ENCODE measurements around the gene PSAPL1.

Gene PSAPL1, protein sequence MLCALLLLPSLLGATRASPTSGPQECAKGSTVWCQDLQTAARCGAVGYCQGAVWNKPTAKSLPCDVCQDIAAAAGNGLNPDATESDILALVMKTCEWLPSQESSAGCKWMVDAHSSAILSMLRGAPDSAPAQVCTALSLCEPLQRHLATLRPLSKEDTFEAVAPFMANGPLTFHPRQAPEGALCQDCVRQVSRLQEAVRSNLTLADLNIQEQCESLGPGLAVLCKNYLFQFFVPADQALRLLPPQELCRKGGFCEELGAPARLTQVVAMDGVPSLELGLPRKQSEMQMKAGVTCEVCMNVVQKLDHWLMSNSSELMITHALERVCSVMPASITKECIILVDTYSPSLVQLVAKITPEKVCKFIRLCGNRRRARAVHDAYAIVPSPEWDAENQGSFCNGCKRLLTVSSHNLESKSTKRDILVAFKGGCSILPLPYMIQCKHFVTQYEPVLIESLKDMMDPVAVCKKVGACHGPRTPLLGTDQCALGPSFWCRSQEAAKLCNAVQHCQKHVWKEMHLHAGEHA

DNA sequence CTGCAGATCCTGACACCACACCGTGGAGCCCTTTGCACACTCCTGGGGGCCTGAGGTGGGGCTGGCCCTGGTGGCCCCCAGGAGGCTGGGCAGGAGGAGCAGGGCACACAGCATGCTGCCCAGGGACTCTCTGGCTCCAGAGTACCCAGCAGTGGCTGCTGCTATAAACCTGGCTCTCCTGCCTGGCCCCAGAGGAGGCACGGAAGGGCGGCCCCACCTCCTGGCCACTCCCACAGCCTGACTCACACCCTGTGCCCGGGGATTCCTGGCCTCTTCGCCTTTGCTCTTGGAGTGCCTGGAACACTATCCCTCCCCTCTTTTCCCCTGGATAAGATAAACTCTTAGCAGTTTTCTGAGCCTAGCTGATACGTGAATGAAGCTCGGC lies at the start of gene PSAPL1:
Gene PSAPL1, minus strand, starts transcription at position 165 of the 385 bp plus-strand sequence. Its CDS starts 51 bp downstream, at position 114.
- H3K4me1 Mint-ChIP-seq (ENCODE audit: low read depth) = no peaks in the 10 kb centered on the region
- H3K4me3 Mint-ChIP-seq = no peak within 1 kb of the TSS
- H3K9me3 Mint-ChIP-seq = no peaks in the 10 kb centered on the region
- no peaks in the 10 kb centered on the region for H3K27me3 Mint-ChIP-seq
- H3K27ac Mint-ChIP-seq = no peak within 1 kb of the TSS
- no peaks in the 10 kb centered on the region for H3K36me3 Mint-ChIP-seq (ENCODE audit: low read depth)

DNA sequence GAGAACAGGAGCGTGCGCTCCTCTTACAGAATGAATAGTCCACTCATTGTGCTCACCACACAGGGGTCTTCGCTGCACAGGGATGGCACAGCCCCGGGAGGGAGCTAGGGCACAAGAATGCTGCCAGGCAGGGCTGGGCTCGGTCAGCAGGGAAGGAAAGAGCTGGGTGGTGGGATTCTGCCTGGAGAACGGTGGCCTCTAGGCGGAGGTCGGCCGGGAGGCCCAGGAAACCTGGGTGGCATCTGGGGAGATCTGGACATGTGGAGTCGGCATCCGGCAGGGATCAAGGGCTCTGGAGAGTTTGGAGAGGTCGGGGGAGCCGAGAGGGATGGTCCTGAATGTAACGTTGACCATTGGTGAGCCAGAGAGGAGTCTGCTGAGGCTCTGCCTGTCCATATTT lies 46.5 kb upstream of the PSAPL1 start:
- Mint-ChIP-seq H3K36me3 (ENCODE audit: low read depth) (no peaks in the 10 kb centered on the region), H3K9me3 (no peaks in the 10 kb centered on the region)

DNA sequence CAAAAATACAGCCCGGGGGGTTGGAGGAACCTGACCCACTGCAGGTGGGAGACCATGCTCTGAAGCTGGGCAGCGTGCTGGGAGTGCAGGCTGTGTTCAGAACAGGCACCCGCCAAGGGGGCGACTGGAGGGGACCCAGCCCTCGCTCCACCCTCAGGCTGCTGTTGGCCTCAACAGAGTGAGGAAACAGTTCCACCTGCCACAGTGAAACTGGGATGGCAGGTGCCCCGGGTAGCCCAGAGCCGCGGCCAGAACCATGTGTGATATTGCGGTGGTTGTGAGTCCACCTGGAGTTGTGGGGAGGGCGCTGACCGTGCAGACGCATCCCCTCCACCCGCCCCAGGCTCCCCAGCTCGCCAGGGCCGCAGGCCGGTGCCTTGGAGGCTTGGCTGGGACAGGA lies 45.7 kb upstream of the PSAPL1 start:
- no peaks in the 10 kb centered on the region for H3K9me3 Mint-ChIP-seq
- no peaks in the 10 kb centered on the region for H3K27me3 Mint-ChIP-seq
- no peak overlapping the region for H3K4me3 Mint-ChIP-seq
- no peaks in the 10 kb centered on the region for H3K36me3 Mint-ChIP-seq (ENCODE audit: low read depth)
- no peaks in the 10 kb centered on the region for H3K4me1 Mint-ChIP-seq (ENCODE audit: low read depth)
- no peak overlapping the region for H3K27ac Mint-ChIP-seq

More for the DNA sequence above, 46.5 kb upstream of the PSAPL1 start:
- H3K27me3 Mint-ChIP-seq = no peaks in the 10 kb centered on the region
- no peaks in the 10 kb centered on the region for H3K4me1 Mint-ChIP-seq (ENCODE audit: low read depth)
- no peak overlapping the region for H3K4me3 Mint-ChIP-seq
- no peak overlapping the region for H3K27ac Mint-ChIP-seq

DNA sequence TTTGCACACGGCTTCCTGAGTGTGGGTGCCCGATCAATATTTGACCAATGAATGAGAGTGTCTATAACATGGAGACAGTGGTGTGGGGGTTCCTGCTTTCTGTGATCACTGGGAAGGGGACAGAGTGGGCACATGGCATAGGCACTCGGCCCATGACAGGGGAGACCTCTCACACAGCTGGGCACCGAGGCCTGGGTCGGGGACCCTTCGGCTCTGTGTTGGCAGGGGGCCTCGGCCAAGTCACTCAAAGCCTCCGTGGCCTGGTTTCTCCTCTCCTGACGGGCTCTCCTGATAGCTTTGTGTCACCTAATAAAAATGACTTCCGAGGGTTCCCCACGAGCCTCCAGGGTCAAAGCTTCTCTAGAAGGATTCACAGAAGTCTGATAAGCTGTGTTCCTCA lies 43.9 kb upstream of the PSAPL1 start:
- no peaks in the 10 kb centered on the region for H3K9me3 Mint-ChIP-seq
- no peak overlapping the region for H3K27ac Mint-ChIP-seq

DNA sequence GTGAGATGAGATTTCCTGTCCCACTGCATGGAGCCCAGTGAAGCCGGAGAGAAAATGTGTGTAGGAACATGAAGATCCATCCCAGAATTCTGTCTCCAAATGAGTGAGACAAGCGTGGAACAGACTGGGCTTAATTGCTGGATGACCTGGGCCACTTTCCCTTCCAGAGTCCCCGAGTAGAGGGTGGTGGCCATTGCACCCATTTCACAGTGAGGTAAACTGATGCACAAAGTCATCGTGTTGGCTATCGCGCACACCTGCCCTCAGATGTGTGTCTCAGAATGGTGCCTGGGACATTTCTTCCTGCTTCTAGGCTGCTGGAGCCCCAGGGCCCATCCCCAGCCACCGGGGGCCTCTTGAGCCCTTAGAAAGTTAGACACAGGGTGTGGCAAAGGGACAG lies 43.0 kb upstream of the PSAPL1 start:
- H3K27ac Mint-ChIP-seq = no peak overlapping the region
- no peaks in the 10 kb centered on the region for H3K36me3 Mint-ChIP-seq (ENCODE audit: low read depth)
- peaks cover 7% of the 10 kb centered on the region for H3K27me3 Mint-ChIP-seq

More for the DNA sequence above, 43.9 kb upstream of the PSAPL1 start:
- H3K27me3 Mint-ChIP-seq = no peaks in the 10 kb centered on the region
- H3K4me3 Mint-ChIP-seq = no peak overlapping the region
- H3K4me1 Mint-ChIP-seq (ENCODE audit: low read depth) = no peaks in the 10 kb centered on the region
- H3K36me3 Mint-ChIP-seq (ENCODE audit: low read depth) = no peaks in the 10 kb centered on the region

DNA sequence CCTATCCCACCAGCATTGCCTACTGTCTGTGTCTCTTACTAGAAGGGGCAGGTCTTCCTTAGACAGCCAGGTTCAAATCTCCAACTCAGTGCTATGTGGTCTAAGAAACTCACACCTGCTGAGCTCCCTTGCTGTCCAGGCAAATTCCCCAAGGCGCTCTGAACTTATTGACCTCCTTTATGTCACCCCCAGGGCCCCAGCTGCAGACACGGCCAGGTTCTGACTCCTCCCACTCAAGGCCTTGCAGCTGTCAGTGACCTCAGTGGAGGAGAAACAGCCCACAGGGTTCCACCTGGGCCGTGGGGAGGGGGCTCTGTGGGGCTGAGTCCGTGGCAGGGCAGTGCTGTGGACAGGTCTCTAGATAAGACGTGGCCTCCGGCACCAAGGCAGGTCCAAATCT lies 42.1 kb upstream of the PSAPL1 start:
- H3K27ac Mint-ChIP-seq = no peak overlapping the region
- H3K9me3 Mint-ChIP-seq = no peaks in the 10 kb centered on the region
- no peaks in the 10 kb centered on the region for H3K36me3 Mint-ChIP-seq (ENCODE audit: low read depth)
- no peaks in the 10 kb centered on the region for H3K4me1 Mint-ChIP-seq (ENCODE audit: low read depth)
- H3K27me3 Mint-ChIP-seq = peaks cover 13% of the 10 kb centered on the region
- H3K4me3 Mint-ChIP-seq = no peak overlapping the region

More for the DNA sequence above, 43.0 kb upstream of the PSAPL1 start:
- Mint-ChIP-seq H3K9me3 (no peaks in the 10 kb centered on the region), H3K4me3 (no peak overlapping the region), H3K4me1 (ENCODE audit: low read depth) (no peaks in the 10 kb centered on the region)

DNA sequence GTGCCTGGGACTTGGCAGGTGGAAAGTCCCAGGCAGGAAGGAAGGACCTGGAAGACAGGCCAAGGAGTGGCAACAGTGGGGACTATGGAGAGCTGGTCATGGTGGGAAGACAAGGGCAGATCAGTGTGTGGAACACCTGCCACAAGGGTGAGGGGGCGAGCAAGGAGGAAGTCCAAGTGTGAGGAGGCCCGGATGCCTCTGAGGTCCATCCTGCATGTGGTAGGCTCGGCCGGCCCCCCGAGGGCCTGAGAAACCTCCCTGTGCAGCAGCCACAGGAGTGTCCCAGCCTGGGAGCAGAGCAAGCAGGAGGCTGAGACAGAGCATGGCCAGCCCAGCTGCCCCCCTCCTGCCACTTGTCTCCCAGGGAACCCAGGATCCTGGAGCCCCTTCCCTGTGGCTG lies 40.5 kb upstream of the PSAPL1 start:
- no peaks in the 10 kb centered on the region for H3K9me3 Mint-ChIP-seq
- peaks cover 19% of the 10 kb centered on the region for H3K27me3 Mint-ChIP-seq
- H3K36me3 Mint-ChIP-seq (ENCODE audit: low read depth) = no peaks in the 10 kb centered on the region
- H3K4me3 Mint-ChIP-seq = no peak overlapping the region
- no peaks in the 10 kb centered on the region for H3K4me1 Mint-ChIP-seq (ENCODE audit: low read depth)
- no peak overlapping the region for H3K27ac Mint-ChIP-seq

DNA sequence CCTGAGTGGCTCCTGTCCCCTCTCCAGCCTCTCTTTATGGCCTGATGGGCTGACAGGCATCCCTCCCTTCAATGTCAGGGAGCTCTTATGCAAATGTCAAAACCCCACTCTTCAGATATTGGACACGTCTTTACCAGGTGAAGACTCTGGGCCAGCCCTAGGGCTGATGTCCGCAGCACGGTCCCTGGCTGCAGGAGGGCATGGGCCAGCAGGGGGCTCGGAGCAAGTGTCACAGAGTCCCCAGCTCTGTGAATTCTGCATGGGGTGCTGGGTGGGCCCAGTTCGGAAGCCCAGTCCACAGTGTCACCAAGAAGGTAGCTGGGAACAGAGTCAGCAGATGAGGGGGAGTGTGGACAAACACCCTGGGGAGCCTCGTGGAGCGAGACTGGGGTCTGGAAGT lies 39.6 kb upstream of the PSAPL1 start:
- Mint-ChIP-seq H3K27ac (no peak overlapping the region), H3K9me3 (no peaks in the 10 kb centered on the region), H3K4me3 (no peak overlapping the region), H3K4me1 (ENCODE audit: low read depth) (no peaks in the 10 kb centered on the region), H3K27me3 (peaks cover 19% of the 10 kb centered on the region), H3K36me3 (ENCODE audit: low read depth) (no peaks in the 10 kb centered on the region)

DNA sequence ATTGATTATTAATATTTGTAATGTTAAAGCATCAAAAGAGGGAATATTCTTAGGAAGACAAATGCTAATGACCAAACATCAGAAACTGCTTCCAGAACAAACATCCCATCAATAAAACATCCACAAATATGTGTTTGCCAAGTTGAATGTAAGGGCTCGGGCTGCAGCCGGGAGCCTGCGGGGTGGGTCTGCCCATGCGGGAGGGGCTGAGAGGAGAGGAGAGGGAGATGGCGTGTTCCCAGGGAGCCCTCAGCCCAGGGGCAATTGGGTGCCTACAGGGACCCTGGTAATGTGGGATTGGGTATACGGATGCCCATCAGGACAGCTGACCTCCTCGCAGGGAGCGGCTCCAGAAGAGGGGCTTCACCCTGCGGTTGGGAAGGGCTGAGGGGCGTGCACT lies 38.4 kb upstream of the PSAPL1 start:
- Mint-ChIP-seq H3K27me3 (peaks cover 19% of the 10 kb centered on the region), H3K4me1 (ENCODE audit: low read depth) (no peaks in the 10 kb centered on the region), H3K36me3 (ENCODE audit: low read depth) (no peaks in the 10 kb centered on the region), H3K27ac (no peak overlapping the region), H3K9me3 (no peaks in the 10 kb centered on the region), H3K4me3 (no peak overlapping the region)

DNA sequence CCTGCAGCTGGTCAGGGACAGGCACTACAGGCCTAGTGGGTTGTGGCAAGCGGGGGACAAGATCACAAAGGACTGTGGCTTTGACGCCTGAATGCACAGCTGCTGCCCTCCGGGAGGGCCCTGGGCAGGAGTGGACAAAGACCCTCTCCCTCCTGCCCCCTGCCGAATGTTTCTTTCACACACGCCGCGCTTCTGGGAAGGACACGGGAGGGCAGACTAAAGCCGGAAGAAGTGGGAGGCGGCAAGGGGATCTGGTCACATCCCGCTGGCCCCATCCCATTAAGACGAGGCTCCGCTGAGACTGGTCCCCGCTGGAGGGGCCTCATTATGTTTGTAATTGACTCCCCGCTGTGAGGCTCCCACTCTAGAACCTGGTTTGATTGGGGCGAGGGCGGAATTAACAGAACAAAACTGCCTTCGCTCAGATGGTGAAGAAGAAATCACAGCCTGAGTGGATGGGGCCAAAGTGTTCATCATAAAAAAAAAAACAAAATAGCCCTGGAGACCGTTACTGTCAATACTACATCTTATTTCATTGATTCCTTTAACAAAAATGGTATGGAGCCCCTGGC lies 37.8 kb upstream of the PSAPL1 start:
- Mint-ChIP-seq H3K27me3 (peaks cover 19% of the 10 kb centered on the region), H3K9me3 (no peaks in the 10 kb centered on the region)

DNA sequence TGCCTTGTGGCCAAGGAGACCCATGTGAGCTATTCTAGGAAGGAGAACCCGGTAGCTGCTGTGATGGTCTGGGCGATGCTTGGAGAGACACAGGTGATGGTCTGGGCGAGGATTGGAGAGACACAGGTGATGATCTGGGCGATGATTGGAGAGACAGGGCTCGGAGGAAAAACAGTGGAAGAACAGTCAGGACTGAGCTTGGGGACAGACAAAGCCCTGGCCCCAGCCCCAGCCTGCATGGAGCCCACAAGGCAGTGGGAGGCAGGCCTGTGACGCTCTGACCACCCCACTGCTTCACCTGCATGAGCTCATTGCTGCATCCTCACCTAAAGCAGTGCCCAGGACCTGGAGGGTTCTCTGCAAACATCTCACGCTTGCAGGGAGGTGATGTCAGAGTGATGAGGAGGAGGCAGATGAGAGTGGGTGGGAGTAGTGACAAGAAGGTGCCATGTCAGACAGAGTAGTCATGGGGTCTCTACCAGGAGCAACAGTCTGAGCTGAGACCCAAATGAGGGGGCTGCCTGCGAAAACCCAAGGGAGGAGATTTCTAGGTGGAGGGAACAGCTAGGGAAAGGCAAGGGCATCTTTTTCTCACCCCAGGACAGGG lies 35.9 kb upstream of the PSAPL1 start:
- no peaks in the 10 kb centered on the region for H3K36me3 Mint-ChIP-seq (ENCODE audit: low read depth)
- H3K4me3 Mint-ChIP-seq = no peak overlapping the region
- H3K27me3 Mint-ChIP-seq = peaks cover 19% of the 10 kb centered on the region
- no peaks in the 10 kb centered on the region for H3K4me1 Mint-ChIP-seq (ENCODE audit: low read depth)
- no peak overlapping the region for H3K27ac Mint-ChIP-seq
- H3K9me3 Mint-ChIP-seq = no peaks in the 10 kb centered on the region

More for the DNA sequence above, 37.8 kb upstream of the PSAPL1 start:
- Mint-ChIP-seq H3K27ac (no peak overlapping the region), H3K36me3 (ENCODE audit: low read depth) (no peaks in the 10 kb centered on the region), H3K4me3 (no peak overlapping the region), H3K4me1 (ENCODE audit: low read depth) (no peaks in the 10 kb centered on the region)

DNA sequence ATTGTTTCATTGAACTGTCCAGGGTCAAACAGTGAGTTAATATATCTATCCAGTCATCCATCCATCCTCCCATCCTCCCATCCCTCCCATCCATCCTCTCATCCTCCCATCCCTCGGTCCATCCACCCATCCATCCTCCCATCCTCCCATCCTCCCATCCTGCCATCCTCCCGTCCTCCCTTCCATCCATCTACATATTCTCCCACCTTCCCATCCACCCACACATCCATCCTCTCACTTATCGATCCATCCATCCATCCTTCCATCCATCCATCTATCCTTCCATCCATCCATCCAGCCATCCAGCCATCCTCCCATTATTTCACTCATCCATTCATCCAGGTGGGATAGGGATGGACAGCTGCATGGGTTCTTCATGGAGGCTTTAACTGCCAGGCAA lies 35.4 kb upstream of the PSAPL1 start:
- no peaks in the 10 kb centered on the region for H3K4me1 Mint-ChIP-seq (ENCODE audit: low read depth)
- H3K27me3 Mint-ChIP-seq = peaks cover 19% of the 10 kb centered on the region
- no peak overlapping the region for H3K27ac Mint-ChIP-seq
- no peak overlapping the region for H3K4me3 Mint-ChIP-seq
- H3K36me3 Mint-ChIP-seq (ENCODE audit: low read depth) = no peaks in the 10 kb centered on the region
- H3K9me3 Mint-ChIP-seq = no peaks in the 10 kb centered on the region

DNA sequence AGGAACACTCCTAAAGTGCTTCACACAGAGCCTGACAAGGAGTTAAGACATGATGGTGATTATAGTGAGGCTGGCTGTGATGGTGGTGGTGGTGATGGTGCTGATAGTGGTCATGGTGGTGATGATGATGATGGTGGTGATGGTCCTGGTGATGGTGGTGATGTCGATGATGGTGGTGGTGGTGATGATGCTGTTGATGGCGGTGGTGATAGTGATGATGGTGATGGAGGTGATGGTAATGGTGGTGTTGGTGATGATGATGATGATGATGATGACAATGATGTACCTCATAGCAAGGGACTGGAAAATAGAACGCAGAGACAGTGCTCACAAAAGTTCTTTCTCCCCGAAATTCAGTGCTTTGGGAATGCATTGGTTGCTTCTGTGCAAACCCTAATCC lies 34.3 kb upstream of the PSAPL1 start:
- H3K27ac Mint-ChIP-seq = no peak overlapping the region
- H3K4me1 Mint-ChIP-seq (ENCODE audit: low read depth) = no peaks in the 10 kb centered on the region
- peaks cover 19% of the 10 kb centered on the region for H3K27me3 Mint-ChIP-seq
- no peaks in the 10 kb centered on the region for H3K36me3 Mint-ChIP-seq (ENCODE audit: low read depth)
- H3K9me3 Mint-ChIP-seq = no peaks in the 10 kb centered on the region
- H3K4me3 Mint-ChIP-seq = no peak overlapping the region

DNA sequence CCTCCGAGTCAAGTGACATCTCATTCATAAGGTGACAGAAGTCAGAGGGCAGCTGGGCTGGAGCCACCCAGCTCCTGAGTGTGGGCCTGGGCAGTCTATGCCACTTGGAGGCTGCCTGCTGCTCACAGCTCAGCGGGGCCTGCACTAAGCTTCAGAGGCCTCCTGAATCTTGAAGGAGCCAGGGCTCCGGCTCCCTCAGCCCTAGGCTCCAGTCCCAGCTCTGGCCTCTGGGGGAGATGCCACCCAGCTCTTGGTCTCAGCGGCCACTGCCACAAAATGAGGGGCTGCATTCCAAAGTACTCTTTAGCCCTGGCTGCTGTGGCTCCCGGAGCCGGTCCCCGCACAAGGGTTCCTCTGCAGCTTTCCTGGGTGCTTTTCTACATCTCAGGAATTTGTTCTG lies 32.7 kb upstream of the PSAPL1 start:
- H3K4me3 Mint-ChIP-seq = no peak overlapping the region
- H3K4me1 Mint-ChIP-seq (ENCODE audit: low read depth) = no peaks in the 10 kb centered on the region
- H3K27me3 Mint-ChIP-seq = peaks cover 11% of the 10 kb centered on the region
- H3K27ac Mint-ChIP-seq = no peak overlapping the region
- no peaks in the 10 kb centered on the region for H3K36me3 Mint-ChIP-seq (ENCODE audit: low read depth)
- H3K9me3 Mint-ChIP-seq = no peaks in the 10 kb centered on the region

DNA sequence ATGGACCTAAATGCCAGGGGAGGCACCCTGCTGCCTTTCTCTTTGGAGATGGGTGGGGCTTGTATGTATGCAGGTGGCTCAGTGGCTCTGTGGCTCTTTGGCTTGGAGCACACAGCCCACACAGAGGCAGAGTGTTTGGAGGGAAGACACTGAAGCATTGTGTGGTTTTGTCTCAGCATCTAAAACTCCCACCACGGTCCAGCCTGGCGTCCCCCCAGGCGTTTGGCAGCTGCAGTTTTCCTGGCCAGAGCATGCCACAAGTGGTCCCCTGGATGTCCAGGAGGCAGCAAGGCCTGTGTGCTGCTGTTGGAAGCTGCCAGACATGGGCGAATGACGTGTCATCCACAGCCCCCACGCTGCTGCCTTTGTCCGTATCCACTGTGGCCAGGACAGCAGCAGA lies 32.2 kb upstream of the PSAPL1 start:
- no peaks in the 10 kb centered on the region for H3K9me3 Mint-ChIP-seq
- H3K4me3 Mint-ChIP-seq = no peak overlapping the region
- peaks cover 10% of the 10 kb centered on the region for H3K27me3 Mint-ChIP-seq
- H3K36me3 Mint-ChIP-seq (ENCODE audit: low read depth) = no peaks in the 10 kb centered on the region
- no peak overlapping the region for H3K27ac Mint-ChIP-seq
- H3K4me1 Mint-ChIP-seq (ENCODE audit: low read depth) = no peaks in the 10 kb centered on the region
